HG03280 (cell line): ENCODE data around the gene GBF1.
A peak's percentile ranks its signal among the peaks of the same experiment; 100 is the strongest.
"Not testable (repeated sequence)": the region's sequence is repeated elsewhere in the genome, so short reads cannot be mapped to it uniquely, and the experiment has no call there.

Experiments used
- ATAC-seq: cut with Tn5 transposase; IDR thresholded peaks from one replicate; pipeline ENCODE4 v1.9.1; 2021; ENCODE audit warnings: mild to moderate bottlenecking, moderate library complexity; ENCODE audit not compliant: unreplicated experiment

Gene GBF1

DNA sequence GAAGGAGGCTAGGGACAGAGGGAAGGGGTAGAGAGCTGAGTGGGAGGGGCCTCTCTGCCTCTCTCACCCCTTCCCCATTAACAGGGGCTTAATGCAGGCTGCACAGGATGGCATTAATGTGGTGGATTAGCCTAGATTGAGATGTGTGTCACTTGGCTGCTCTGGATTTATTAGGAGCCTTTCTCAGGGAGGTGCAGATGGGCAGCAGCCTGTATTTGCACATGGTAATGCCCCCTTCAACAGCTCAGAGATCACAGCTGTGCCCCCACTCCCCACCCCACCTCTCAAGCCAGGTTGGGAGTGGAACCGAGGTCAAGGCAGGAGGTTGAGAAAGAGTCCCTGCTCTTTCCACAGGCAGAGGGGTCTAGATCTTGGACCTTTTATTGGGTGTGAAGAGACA lies 11.3 kb upstream of the GBF1 start:
- no peak for ATAC-seq

DNA sequence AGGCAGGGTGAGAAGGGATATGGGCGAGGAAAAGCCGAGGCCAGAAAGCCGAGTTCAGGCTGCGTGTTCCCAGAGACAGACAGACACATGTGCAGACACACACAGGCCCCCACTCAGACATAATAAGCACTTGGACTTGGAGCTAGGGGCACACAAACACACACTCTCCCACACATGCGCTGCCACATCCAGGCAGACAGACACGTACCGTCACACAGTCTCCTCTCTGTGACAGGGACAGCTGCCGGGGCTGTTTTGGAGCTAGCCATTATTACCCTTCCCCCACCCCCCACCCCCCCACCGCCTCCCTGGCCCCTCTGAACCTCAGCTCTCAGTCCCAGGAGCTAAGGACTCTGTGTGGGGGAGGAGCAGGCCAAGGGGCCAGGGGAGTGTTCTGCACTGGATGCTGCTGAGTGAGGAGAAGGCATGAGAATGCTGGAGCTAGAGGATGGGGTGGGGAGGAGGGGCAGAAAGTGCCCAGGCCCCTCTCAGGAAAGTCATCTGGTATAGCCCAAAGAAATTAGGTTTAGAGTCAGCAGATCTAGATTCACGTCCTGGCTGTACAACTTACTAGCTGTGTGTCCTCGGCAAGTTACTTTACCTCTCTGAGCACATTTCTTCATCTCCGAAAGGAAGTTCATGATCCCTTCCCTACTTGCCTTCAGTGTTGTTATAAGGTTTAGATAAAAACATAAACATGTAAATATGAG lies 10.3 kb upstream of the GBF1 start:
- ATAC-seq, result no peak

DNA sequence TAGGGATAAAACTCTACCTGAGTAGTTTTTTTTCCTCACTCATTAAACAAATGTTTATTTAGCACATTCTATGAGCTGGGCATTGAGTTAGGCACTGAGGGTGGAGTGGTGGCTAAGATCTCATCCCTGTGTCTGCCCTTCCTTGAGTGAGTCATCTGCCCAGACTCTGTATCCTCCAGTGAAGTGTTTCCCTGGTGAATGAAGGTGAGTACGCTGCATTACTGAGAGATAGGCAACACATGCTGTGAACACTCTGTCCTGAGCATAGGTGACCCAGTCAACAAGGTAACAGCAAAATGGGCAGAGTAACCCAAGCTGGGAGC lies 9.8 kb upstream of the GBF1 start:
- ATAC-seq, result no peak

- ATAC-seq, result no peak
Observed at GRCh38 chr10:102236006-102236405, 9.3 kb upstream of the GBF1 start.

GRCh38 chr10:102237711-102238252 lies 7.5 kb upstream of the GBF1 start:
- no peak for ATAC-seq

GRCh38 chr10:102240467-102241031 lies 4.8 kb upstream of the GBF1 start:
- no peak for ATAC-seq

- no peak for ATAC-seq
Observed at GRCh38 chr10:102241032-102241443, 4.3 kb upstream of the GBF1 start.

DNA sequence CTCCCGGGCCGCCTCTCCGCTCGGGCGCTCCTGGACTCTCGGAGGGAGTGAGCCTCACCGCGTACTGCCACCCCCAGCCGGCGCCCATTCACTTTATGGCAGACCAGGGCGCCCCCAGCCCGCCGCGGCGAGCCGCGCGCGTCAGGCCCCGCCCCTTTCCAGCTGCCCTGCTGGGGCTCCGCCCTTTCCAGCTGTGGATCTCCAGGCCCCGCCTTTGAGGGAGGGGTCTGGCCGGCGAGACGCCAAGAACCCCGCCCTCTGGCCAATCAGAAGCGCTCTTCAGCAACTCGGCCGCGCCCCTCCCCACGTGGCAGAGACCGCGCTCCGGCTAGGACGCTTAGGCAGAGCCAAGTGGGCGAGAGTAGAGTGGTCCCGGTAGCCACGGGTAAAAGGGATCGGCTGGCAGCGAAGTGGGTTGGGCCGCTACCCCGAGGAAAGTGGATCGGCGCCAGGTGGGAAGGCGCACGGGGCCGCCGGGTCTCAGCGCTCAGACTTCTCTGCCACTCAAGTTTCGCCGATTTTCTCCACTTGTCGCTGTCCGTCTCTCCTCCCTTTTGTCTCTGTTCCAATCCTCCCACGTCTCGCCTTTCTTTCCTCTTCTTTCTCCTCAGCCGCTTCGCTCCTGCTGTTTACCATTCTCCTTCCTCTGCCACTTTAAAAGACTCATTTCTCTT lies 3.8 kb upstream of the GBF1 start, which contains the start of gene PITX3:
TSS of gene PITX3 (minus strand) at position 69 of the 674 bp plus-strand sequence. CDS start 9,432 bp downstream, outside the sequence.
- ATAC-seq, result peak; percentile 50

DNA sequence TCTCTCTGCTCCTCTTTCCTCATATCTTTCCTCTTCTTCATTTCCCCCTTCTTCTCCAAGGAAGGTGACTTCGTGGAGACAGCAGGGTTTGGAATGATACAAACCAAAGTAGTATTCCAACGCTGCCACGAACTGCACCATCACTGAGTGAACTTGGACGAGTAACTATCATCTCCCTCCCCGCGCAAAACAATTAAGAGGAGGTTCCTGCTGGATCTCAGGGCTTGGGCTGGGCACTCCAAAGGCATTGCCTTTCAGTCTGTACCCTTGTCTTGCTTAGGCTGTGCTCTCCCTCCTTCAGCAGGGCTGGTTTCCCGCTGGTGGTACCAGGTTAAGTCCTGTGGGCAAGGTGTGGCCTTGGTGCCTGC lies 3.2 kb upstream of the GBF1 start:
- ATAC-seq, result no peak

GRCh38 chr10:102243309-102243708 lies 2.0 kb upstream of the GBF1 start:
- ATAC-seq, result no peak

- no peak for ATAC-seq
Observed at GRCh38 chr10:102245932-102246251, 560 bp downstream of the GBF1 start.

DNA sequence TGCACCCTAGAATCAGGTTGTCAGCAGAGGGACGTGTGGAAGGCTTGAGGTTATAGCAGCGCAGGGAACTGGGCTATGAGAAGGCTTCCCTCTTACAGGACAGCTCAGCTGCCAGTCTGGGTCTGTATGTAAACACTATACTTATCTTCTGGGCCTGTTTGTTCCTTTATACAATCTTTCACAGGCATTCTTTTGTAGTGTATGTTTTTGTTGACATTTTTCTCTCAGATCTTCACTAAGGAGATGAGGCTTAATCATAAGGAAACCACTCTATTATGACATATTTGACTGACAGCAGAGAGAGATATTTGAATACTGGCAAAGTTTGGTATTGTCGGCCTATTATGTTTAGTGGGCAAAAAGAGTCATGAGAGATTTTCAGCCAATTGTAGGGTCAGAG lies 929 bp downstream of the GBF1 start:
- no peak for ATAC-seq

DNA sequence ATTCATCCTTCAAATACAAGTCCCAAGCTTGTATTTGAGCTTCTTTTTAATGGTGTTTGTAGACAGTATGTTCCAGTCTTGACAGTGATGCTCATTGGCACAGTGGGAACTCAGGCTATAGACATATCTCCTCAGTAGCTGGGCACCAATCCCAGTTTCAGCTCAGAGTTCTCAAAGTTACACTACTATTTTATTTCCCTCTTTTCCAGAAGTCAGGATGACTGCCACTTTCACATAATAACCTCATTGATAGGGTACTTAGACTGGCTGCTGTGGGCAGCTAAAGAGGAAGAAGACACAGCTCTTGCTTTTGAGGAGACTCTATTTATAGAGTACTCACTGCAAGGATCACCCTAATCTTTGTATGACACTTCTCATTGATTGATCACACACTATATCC lies 2.4 kb downstream of the GBF1 start:
- ATAC-seq, result no peak

DNA sequence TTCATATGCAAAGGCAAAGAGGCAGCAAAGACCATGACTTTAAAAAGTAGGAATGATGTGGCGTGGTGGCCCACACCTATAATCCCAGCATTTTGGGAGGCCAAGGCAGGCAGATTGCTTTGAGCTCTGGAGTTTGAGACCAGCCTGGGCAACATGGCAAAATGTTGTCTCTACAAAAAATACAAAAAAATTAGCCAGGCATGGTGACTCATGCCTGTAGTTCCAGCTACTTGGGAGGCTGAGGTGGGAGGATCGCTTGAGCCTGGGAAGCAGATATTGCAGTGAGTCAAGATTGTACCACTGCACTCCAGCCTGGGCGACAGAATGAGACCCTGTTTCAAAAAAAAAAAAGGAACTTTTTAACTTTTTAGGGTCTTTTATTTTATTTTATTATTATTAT lies 7.2 kb downstream of the GBF1 start:
- not testable (repeated sequence) for ATAC-seq

DNA sequence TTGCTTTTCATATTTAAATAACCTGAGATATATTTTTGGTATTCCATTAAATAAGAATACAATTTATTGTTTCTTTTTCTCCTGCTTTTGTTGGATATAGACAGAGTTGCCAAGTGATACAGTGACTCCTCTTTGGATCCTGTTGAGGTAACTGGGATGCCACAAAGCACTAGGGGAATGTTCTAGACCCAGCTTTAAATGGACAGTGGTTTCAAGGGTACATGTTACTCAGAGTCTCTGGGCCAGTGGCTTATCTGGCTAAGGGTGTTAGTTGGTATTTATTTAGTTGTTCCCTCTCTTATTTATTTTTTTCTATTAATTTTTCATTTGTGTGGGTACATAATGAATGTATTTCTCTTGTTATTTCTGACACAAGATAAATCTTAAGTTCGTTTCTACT lies 9.1 kb downstream of the GBF1 start:
- no peak for ATAC-seq

- ATAC-seq, result no peak
Observed at GRCh38 chr10:102255404-102255803, 10.1 kb downstream of the GBF1 start.

DNA sequence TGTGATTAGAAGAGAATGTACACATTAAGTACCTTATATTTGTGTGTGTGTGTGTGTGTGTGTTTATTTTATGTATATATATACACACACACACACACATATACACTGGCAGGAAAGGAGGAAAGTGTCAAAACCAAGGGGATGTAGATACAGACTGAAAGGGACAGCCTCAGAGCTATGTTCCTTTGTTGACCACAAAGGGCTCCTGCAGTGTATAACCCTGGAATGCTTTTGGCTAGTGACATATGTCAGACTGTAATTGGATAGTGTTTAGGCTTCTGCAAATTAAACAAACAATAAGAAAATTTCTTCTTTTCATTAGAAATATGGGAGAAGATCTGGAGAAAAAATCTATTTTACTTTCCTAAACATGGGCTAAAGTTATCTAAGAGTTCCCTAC lies 15.9 kb downstream of the GBF1 start:
- ATAC-seq, result no peak

- ATAC-seq, result no peak
Observed at GRCh38 chr10:102261842-102262241, 16.5 kb downstream of the GBF1 start.

DNA sequence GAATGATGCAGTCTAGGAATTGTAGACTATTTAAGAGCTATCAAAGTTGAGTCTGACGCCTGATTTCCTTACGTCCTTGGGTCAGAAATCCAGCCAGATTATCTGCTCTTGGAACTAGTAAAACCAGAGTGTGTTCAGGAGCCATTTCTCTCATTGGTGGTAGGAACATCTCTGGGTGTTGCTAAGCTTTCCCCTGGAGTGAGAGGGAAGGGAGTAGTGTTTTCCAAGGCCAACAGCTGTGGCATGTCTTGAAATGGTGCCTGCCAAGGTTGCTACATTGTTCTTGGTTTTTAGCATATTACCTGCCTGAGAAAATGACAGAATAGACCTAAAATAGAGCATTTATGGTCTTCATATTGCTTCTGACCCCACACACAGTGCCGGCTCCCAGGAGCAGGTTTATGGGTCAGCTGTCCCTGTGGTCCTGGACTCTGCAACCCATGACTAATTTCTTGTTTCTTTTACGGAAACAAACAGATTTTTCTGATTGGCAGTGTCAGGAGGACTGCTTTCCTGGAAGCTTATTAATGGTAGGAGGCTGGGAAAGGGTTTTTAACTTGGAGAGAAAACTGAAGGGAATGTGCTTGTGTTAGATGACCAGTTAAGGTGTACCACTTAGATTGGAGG lies 17.5 kb downstream of the GBF1 start:
- ATAC-seq, result no peak

DNA sequence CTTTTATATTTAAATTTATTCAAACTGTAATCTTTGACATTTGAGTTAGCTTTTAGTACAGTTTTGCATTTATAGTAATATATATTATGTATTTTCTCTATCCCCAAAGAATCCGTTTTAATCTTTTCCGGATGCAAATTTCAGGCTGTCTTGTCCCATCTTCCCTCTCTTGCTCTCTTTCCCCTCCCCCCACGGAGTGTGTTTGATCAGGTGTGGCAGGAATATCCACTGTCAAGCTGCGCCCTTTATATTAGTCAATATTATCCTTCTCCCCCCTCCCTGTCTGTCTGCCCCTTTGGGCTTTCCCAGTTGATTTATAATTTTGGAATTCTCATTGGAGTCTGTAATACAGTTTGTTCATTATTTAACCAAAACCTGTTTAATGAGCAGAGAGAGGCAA lies 19.0 kb downstream of the GBF1 start:
- no peak for ATAC-seq

DNA sequence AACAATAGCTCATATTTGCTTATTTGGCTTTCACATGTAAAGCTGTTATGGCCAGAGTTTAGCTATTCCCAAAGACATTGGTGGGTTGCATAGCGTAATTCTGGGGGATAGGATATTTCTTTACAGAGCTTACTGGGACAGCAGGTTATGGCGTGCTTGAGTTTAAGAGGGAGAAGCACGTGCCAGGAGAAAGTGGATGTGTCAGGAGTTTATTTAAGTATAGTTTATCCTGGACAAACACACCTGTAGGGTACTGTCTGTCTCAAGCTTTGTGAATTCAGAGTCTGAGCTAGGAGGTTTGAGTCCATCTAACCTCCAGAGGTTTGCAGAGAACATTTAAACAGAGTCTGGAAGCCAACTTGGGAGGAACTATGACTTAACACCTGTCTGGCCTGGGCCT lies 21.3 kb downstream of the GBF1 start:
- ATAC-seq, result no peak

- ATAC-seq, result no peak
Observed at GRCh38 chr10:102267748-102268147, 22.4 kb downstream of the GBF1 start.
